ENCODE measurements around the gene PRR3. TPM values are rescaled to one million over a fixed set of nuclear protein-coding genes. Genes with fewer than 3 reads are reported as not detected.
A peak's percentile ranks its signal among the peaks of the same experiment; 100 is the strongest.
"Not testable (repeated sequence)": the region's sequence is repeated elsewhere in the genome, so short reads cannot be mapped to it uniquely, and the experiment has no call there.

The PRR3 gene
- total RNA-seq, 4 donors from 2014 or later, result 5.0 to 10.4 (median 7.5) TPM

GRCh38 chr6:30513451-30513850, 43.6 kb upstream of the PRR3 start:
- DNase-seq (ENCODE audit: low spot score) (no peak), ATAC-seq (ENCODE audit: low FRiP score) (no peak)
- TF ChIP-seq CTCF (IDR thresholded peaks at IDR 0.05), result no peak

GRCh38 chr6:30515106-30515505, 42.0 kb upstream of the PRR3 start:
- TF ChIP-seq CTCF (IDR thresholded peaks at IDR 0.05), result no peak
- no peak for ATAC-seq (ENCODE audit: low FRiP score)
- no peak for DNase-seq (ENCODE audit: low spot score)

GRCh38 chr6:30515944-30516753, 40.9 kb upstream of the PRR3 start:
- no peak for TF ChIP-seq CTCF (IDR thresholded peaks at IDR 0.05)
- ATAC-seq (ENCODE audit: low FRiP score) (peak; percentile 98), DNase-seq (ENCODE audit: low spot score) (peak; percentile 73)

- ATAC-seq (ENCODE audit: low FRiP score); DNase-seq (ENCODE audit: low spot score): not testable (repeated sequence)
These were observed 40.4 kb upstream of the PRR3 start for GRCh38 chr6:30516754-30517076.

GRCh38 chr6:30517767-30518504, 39.2 kb upstream of the PRR3 start:
- DNase-seq (ENCODE audit: low spot score); ATAC-seq (ENCODE audit: low FRiP score): not testable (repeated sequence)

GRCh38 chr6:30518505-30519145, 38.5 kb upstream of the PRR3 start:
- not testable (repeated sequence) for ATAC-seq (ENCODE audit: low FRiP score); DNase-seq (ENCODE audit: low spot score)

GRCh38 chr6:30520522-30520921, 36.6 kb upstream of the PRR3 start:
- no peak for DNase-seq (ENCODE audit: low spot score)
- ATAC-seq (ENCODE audit: low FRiP score), result no peak
- no peak for TF ChIP-seq CTCF (IDR thresholded peaks at IDR 0.05)

GRCh38 chr6:30521082-30521481, 36.0 kb upstream of the PRR3 start:
- not testable (repeated sequence) for ATAC-seq (ENCODE audit: low FRiP score); DNase-seq (ENCODE audit: low spot score)

- not testable (repeated sequence) for ATAC-seq (ENCODE audit: low FRiP score)
These were observed 35.1 kb upstream of the PRR3 start for GRCh38 chr6:30521952-30522351.

GRCh38 chr6:30526444-30526843, 30.7 kb upstream of the PRR3 start:
- ATAC-seq (ENCODE audit: low FRiP score); DNase-seq (ENCODE audit: low spot score): not testable (repeated sequence)

More at GRCh38 chr6:30521952-30522351, 35.1 kb upstream of the PRR3 start:
- not testable (repeated sequence) for DNase-seq (ENCODE audit: low spot score)

GRCh38 chr6:30529349-30529875, 27.7 kb upstream of the PRR3 start:
- not testable (repeated sequence) for DNase-seq (ENCODE audit: low spot score); ATAC-seq (ENCODE audit: low FRiP score)

Data from omental fat pad (tissue), 4 donors.